A204.1 (cell line): Measurements from ENCODE around the gene ZFAND3.
"Not testable (repeated sequence)": the region's sequence is repeated elsewhere in the genome, so short reads cannot be mapped to it uniquely, and the experiment has no call there.

Experiments
- FAIRE-seq: peaks from 2 replicates; lab custom pipeline; 2012; peaks lifted over from hg19 to GRCh38; lab: Jason Lieb, UNC

Gene ZFAND3

GRCh38 chr6:38012573-38012972 is 193.0 kb downstream of the ZFAND3 start:
- peak; percentile 72 for FAIRE-seq

DNA sequence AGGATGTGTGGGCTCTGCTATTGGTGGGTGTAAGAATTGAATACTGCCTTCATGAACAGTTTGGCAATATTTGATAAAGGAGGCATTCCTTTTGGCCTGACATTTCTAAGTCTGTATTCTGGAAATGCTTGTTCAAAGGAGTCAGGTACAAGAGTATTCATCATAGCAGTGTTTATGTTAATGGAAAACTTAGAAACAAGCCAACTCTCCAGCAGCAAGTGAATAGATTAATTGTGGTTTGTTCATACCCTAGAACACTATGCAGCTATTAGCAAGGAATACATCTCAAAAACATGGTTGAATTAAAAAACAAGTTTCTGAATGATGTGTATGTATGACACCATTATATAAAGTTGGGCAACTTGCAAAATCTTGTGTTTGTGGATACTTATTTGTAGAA is 195.8 kb downstream of the ZFAND3 start:
- FAIRE-seq: no peak

DNA sequence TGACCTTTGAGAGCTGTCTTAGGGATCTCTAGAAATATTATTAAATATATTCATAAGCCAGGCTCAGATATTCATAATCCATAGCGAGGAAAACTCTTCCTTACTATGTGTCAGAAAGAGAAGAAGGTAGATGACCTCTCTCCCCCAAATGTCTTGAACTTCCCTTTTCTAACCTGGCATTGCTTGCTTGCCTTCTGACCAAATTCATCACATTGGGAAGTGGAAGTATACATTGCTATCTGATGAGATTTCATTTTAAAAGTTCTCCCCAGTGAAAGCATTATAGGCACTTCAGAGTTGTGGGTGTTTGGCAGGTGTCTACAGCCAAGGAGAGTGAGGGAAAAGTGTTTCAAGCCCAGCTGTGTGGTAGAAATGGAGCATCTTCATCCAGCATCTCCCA is 197.3 kb downstream of the ZFAND3 start:
- FAIRE-seq: no peak

- FAIRE-seq: no peak
Measured at GRCh38 chr6:38018755-38019165, 199.2 kb downstream of the ZFAND3 start.

DNA sequence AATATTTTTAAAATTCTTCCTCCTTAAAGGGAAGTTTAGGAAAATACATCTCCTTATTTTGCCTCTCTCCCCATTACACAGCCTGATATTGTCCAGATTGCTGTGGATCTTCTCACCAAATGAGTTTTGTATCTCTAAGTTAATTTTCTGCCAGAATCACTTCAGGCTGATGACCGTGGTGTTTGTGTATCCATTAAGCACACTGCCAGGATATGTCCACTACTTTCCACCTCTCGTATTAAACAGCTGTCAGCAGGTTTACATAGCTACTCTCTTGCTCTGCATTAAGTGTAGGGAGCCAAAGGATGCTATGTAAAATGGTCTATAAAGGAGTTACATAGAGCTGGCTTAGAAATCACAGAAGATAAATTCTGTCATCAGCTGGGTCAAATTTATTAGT is 201.1 kb downstream of the ZFAND3 start:
- FAIRE-seq: no peak

DNA sequence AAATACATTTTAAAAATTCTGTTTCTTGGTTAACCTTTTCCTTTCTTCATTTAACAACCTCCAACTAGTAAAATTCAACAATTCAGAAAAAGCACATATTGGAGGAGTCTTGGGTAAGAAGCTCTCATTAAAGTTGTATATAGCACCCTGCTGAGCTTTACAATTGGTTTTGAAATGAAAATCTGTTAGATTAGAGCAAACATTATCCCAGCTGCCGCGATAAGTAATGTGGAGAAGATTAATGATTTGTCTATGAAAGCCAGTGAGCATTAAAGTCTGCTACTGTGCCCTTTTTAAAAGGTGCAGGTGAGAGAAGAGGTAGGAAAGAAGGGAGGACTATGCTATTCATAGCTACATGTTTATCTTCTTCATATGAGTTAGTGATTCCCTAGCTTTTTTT is 201.5 kb downstream of the ZFAND3 start:
- no peak for FAIRE-seq

- FAIRE-seq: no peak
Measured at GRCh38 chr6:38021571-38021970, 202.0 kb downstream of the ZFAND3 start.

GRCh38 chr6:38022688-38023087 is 203.2 kb downstream of the ZFAND3 start:
- FAIRE-seq: no peak

DNA sequence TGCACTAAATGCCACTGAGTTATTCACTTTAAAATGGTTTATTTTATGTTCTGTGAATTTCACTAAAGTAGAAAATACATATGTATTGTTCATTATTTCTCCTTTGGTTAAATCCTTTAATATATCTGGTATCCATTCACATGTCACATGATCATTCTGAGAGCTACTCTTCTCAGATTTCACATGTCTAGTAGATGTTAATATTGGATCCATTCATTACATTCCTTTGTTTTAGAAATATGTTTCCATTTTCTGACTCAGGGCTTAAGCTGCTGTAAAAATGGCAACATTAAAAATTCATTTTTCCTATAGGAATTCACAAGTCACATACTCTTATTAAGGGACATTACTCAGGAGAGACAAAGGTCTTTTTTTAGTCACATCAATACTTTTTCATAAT is 205.4 kb downstream of the ZFAND3 start:
- no peak for FAIRE-seq

- no peak for FAIRE-seq
Measured at GRCh38 chr6:38025451-38025850, 205.9 kb downstream of the ZFAND3 start.

DNA sequence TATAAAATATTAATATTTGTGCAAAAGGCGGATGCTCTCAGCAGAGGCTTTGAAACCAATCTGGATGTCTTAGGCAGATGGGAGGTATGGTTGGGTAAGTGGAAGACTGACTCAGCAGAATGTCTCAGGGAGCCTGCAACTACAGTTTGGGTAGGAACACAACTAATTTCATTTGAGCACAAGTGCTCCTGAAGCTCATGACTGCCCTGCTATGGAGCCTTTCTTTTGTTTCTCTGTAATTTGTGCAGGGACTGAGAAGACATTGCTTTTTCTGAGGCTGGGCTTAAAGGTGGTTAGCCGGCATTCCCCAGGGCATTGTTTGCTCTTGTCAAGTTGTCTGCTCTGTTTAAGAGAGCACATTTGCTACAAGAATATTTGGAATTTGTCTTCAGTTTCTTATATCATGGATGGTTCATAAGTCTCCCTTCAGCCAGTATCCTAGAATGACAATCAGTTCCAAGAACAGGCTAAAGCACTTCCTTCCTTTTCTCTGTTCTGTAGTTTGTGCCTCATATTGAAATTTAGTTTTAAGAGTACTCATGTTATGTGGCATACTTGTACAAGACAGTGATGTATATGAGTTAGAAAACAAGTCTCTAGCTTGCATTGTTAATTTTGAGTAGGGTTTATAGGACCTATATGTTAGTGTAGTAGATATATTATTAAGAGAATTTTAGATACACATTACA is 208.3 kb downstream of the ZFAND3 start:
- FAIRE-seq: no peak

- no peak for FAIRE-seq
Measured at GRCh38 chr6:38030380-38030779, 210.9 kb downstream of the ZFAND3 start.

DNA sequence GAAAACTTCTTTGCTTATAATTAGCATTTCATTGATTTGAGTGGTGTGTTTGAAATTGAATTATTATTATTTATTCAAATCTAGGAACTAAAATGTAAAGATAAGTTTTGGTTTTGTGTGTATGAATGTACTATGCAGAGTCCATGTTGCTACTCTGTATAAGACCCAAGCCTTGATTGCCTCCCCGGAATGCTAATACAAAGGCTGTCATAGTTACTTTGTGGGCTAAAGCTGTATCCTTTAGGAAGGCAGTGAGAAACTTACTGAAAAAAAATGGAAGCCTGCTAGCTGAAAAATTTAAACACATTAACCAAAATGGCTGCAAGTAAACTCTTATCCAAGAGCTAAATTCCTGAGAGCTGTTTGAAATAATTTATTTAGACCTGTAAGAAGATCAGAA is 213.3 kb downstream of the ZFAND3 start:
- no peak for FAIRE-seq

- no peak for FAIRE-seq
Measured at GRCh38 chr6:38033442-38033982, 214.0 kb downstream of the ZFAND3 start.

DNA sequence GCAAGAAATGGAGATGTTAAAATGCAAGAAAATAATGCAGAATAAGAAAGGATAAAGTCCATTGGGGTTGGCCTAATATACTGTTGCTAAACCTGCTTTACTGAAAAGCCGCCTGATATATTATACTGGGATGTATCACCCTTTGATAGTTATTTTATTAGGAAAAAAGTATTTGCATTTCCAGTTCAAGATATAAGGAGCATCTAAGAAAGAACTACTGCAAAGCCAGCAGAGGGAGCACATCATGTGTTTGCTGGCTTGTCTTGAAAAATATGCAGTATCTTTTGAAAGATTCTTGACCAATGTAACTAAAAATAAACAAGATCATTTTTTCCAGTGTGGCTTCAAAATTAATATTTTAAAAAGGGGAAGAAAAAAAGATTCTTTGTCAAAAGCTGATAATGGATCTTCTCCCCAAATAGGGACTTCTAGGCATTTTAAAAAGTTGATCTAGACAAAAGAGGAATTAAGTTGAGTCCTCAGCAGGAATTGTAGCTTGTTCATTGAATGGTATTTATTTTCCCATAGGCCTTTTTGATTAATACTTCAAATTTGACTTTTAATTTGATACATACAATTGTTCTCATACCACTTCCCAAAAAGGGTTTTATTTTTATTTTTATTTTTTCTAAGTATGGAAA is 214.9 kb downstream of the ZFAND3 start:
- FAIRE-seq: peak; percentile 93

- FAIRE-seq: no peak
Measured at GRCh38 chr6:38035478-38035877, 216.0 kb downstream of the ZFAND3 start.

DNA sequence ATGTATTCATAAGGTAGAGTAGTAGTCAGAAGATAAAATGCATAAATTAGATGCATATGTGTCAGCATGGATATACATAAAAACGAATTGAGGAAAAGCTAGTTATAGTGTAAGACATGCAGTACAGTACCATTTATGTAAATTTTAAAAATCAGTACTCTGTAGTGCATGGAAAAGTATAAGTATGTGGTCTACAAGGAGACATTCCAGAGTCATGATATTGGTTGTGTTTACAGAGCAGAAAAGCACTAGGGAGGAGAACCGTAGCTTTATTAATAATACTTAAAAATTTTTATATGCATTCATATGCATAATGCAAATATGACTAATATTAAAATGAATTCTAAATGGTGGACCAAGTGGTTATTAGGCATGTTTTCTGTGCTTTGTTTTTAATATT is 220.0 kb downstream of the ZFAND3 start:
- no peak for FAIRE-seq

- no peak for FAIRE-seq
Measured at GRCh38 chr6:38040254-38040653, 220.7 kb downstream of the ZFAND3 start.

DNA sequence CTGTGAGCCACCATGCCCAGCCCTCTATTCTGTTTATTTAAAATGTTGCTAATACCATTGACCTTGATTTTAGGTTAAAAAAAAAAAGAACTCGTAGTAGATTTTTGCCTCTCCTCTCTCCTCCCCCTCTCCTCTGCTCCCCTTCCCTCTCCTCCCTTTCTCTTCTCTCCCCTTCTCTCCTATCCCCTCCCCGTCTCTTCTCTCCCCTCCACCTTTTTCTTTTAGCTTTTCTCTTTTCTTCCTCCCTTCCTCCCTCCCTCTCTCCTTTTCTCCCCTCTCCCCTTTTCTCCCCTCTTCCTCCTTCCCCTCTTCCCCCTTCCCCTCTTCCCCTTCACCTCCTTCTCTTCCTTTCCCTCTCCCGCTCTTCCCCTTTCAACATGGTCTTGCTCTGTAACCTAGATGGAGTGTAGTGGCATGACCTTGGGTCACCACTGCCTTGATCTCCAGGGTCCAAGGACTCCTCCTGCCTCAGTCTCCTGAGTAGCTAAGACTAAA is 223.8 kb downstream of the ZFAND3 start:
- no peak for FAIRE-seq

DNA sequence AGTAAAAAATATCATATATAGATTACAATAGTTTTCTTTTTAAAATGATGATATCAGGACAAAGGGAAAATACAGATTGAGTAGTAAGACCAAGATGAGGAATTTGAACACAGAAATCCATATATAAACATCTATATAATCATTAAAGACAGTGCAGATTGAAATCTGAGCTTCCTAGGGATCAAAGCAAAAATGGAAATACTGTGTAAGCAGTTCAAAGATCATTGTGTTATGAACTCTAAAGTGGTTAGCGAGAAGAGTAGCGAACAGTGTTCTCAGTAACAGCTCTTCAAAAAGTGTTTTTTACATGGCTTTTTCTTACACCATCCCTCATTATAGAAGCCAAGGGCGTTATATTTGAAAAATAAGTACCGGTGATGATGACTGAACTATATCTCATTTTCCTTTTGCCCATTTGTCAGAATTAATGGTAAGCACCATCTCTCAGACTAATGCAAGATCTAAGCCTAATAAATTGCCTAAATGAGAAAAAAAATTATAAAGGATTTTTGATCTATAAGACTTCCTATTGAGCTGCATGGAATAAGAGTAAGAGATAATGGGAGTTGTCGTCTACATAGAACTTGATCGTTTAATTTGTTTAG is 226.3 kb downstream of the ZFAND3 start:
- FAIRE-seq: no peak

GRCh38 chr6:38047562-38047961 is 228.0 kb downstream of the ZFAND3 start:
- FAIRE-seq: no peak

GRCh38 chr6:38049861-38050397 is 230.4 kb downstream of the ZFAND3 start:
- FAIRE-seq: not testable (repeated sequence)

DNA sequence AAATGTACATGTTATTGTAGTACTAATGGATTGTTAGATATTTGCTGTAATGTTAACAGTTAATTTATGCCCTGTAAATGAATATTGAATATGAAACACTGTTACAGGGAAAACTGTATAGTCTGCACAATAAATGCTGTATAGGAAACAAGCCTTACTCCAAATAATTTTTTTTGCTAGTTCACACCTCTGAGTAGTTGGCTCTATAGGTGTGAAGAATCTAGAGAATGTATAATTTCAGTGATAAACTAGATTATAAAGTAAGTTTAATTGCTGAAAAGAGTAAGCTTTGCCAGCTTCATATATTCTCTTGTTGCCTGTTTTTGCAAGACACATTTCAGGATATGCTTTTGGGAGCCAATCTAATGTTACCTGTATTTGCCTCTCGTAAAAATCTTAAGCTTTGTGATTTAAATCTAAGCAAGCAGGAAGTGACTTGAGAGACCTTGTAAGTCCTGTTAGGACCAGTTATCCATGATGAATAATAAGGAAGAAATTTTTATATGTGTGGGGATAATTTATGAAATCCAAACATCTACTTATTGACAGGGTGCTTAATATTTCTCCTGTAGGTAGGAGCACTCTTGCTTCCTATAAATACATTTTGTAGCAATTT is 232.4 kb downstream of the ZFAND3 start:
- no peak for FAIRE-seq
